Endothelial cell of umbilical vein (primary cell): ENCODE results near the gene TYROBP. TPM values are rescaled to one million over a fixed set of nuclear protein-coding genes. Genes with fewer than 3 reads are reported as not detected.

Experiments
- BruUV-seq: library from RNA; stranded (reverse); fragments of 400-500 nt; replicated peaks from 2 replicates; lab custom pipeline; 2021; lab: Mats Ljungman, UMichigan
- CTCF ChIA-PET: fragments of 300-600, 350-600 bp; sonication (Branson Sonifier 250); formaldehyde crosslinking; loops from one replicate; lab custom pipeline; 2021; ENCODE audit warnings: antibody characterized with exemption, inconsistent platforms; lab: Charles Lee
- POLR2A ChIA-PET: fragments of 300-600, 350-600 bp; sonication (Branson Sonifier 250); formaldehyde crosslinking; loops from one replicate; lab custom pipeline; 2021; ENCODE audit warnings: antibody characterized with exemption, inconsistent platforms; lab: Charles Lee
- DNase-seq: peaks from one replicate; pipeline ENCODE4 v3.0.0-alpha.2; 2011; ENCODE audit warnings: low read depth, low spot score
- FAIRE-seq: peaks from 2 replicates; lab custom pipeline; 2011; peaks lifted over from hg19 to GRCh38; lab: Jason Lieb, UNC
- H2AFZ ChIP-seq: 2 replicates; pipeline ENCODE4 v1.6.0; 2012; ENCODE audit warnings: low read depth, low read length, control low read depth, inconsistent platforms
- H3K27ac ChIP-seq: 2 replicates; pipeline ENCODE4 v1.5.1; 2011; ENCODE audit warnings: low read depth, mild to moderate bottlenecking, control low read depth, low read length, moderate library complexity; ENCODE audit not compliant: insufficient read depth
- H3K27me3 ChIP-seq, 2 experiments: 2 replicates each; pipeline versions ENCODE4 v1.6.0 to v1.6.1; 2011; ENCODE audit warnings: low read length in 2 of 2, mixed read lengths in 1 of 2; ENCODE audit not compliant: control insufficient read depth in 2 of 2, insufficient read depth in 2 of 2
- H3K36me3 ChIP-seq, 2 experiments: 2 replicates in 1 of 2; 3 replicates in 1 of 2; pipeline ENCODE4 v1.5.1; 2011; ENCODE audit warnings: low read length in 2 of 2, mild to moderate bottlenecking in 1 of 2, moderate library complexity in 1 of 2; ENCODE audit not compliant: control insufficient read depth in 2 of 2, insufficient read depth in 2 of 2; ENCODE audit errors: extremely low read depth in 1 of 2
- H3K4me1 ChIP-seq: 3 replicates; pipeline ENCODE4 v1.5.1; 2011; ENCODE audit warnings: mild to moderate bottlenecking, low read length; ENCODE audit not compliant: control insufficient read depth, insufficient read depth; ENCODE audit errors: extremely low read depth
- H3K4me2 ChIP-seq: 2 replicates; pipeline ENCODE4 v1.6.1; 2011; ENCODE audit warnings: low read length, control low read depth, mixed read lengths; ENCODE audit not compliant: insufficient read depth
- H3K4me3 ChIP-seq, 3 experiments: fragments of 200-600 bp in 1 of 3; sonication (generic), shearing (Covaris generic) in 1 of 3; replicated peaks in 1 of 3; 2 replicates each; pipeline ENCODE4 v1.5.1; 2011 to 2016; ENCODE audit warnings: control low read depth in 3 of 3, low read length in 3 of 3, mild to moderate bottlenecking in 2 of 3, inconsistent platforms in 1 of 3, low read depth in 1 of 3, moderate library complexity in 1 of 3; ENCODE audit not compliant: insufficient read depth in 1 of 3
- H3K79me2 ChIP-seq: 2 replicates; pipeline ENCODE4 v1.6.0; 2012; ENCODE audit warnings: low read length, inconsistent platforms; ENCODE audit not compliant: control insufficient read depth, insufficient read depth
- H3K9ac ChIP-seq: replicated peaks from 2 replicates; pipeline ENCODE3; 2011; ENCODE audit warnings: low read length, control low read depth; ENCODE audit not compliant: insufficient read depth; ENCODE audit errors: extremely low read depth
- H3K9me1 ChIP-seq: replicated peaks from 3 replicates; pipeline ENCODE4 v1.6.0; 2011; ENCODE audit warnings: mild to moderate bottlenecking, low read length; ENCODE audit not compliant: control insufficient read depth, insufficient read depth; ENCODE audit errors: extremely low read depth
- H3K9me3 ChIP-seq: replicated peaks from 2 replicates; pipeline ENCODE4 v1.5.1; 2012; ENCODE audit warnings: low read length, inconsistent platforms; ENCODE audit not compliant: control insufficient read depth, insufficient read depth
- H4K20me1 ChIP-seq: replicated peaks from 2 replicates; pipeline ENCODE3; 2011; ENCODE audit warnings: mild to moderate bottlenecking, low read length; ENCODE audit not compliant: control insufficient read depth, insufficient read depth; ENCODE audit errors: extremely low read depth
- EZH2 ChIP-seq: IDR thresholded peaks from 2 replicates; pipeline ENCODE4 v1.6.1; 2012; ENCODE audit warnings: borderline replicate concordance, low read depth, mild to moderate bottlenecking, moderate library complexity, low read length, inconsistent platforms; ENCODE audit not compliant: severe bottlenecking
- FOS ChIP-seq: IDR thresholded peaks from 2 replicates; pipeline ENCODE4 v1.6.1; 2011; ENCODE audit warnings: mild to moderate bottlenecking, low read length, moderate library complexity, borderline replicate concordance; ENCODE audit not compliant: insufficient read depth
- GATA2 ChIP-seq: IDR thresholded peaks from 2 replicates; pipeline ENCODE4 v1.7.0; 2011; ENCODE audit warnings: low read depth, mild to moderate bottlenecking, moderate library complexity, mixed read lengths, low read length; ENCODE audit not compliant: insufficient read length, insufficient read depth
- JUN ChIP-seq: IDR thresholded peaks from 2 replicates; pipeline ENCODE4 v1.6.1; 2011; ENCODE audit warnings: borderline replicate concordance, low read depth; ENCODE audit not compliant: insufficient read length, insufficient read depth
- MYC ChIP-seq: IDR thresholded peaks from one replicate; pipeline ENCODE4 v1.6.1; 2011; ENCODE audit warnings: mild to moderate bottlenecking, low read depth, low read length
- POLR2A ChIP-seq: IDR thresholded peaks from 2 replicates; pipeline ENCODE4 v1.6.1; 2012; ENCODE audit warnings: low read depth, mild to moderate bottlenecking, control low read depth, low read length
- POLR2AphosphoS5 ChIP-seq: IDR thresholded peaks from 2 replicates; pipeline ENCODE4 v1.6.1; 2012; ENCODE audit warnings: low read depth, mild to moderate bottlenecking, control low read depth, low read length, moderate library complexity; ENCODE audit not compliant: insufficient read depth
- dilution Hi-C: fragments of 300-500 bp; cut with MboI; formaldehyde crosslinking; loops from one replicate; pipeline ENCODE4 v1.15.0; 2019; ENCODE audit warnings: low sequenced_read_pairs; ENCODE audit not compliant: extremely low pct_ligation_motif_present
- intact Hi-C: fragments of 100-400 bp; cut with micrococcal nuclease; formaldehyde crosslinking; loops from one replicate; pipeline ENCODE4 v1.10.0; 2022
- polyA plus RNA-seq, 4 experiments: library from polyadenylated mRNA; depleted of rRNA in 3 of 4; stranded (reverse) in 3 of 4; unstranded in 1 of 4; fragments of >200 nt; gene quantifications; 2 replicates each; pipeline versions ENCODE4 v1.2.1 to v1.2.3, GENCODE V29; 2011 to 2012; ENCODE audit warnings: missing spikeins in 1 of 4
- total RNA-seq: library from RNA; stranded (reverse); gene quantifications from 2 replicates; pipeline ENCODE4 v1.2.3, GENCODE V29; 2021
- TF ChIP-seq, protein P1 (sequence below): IDR thresholded peaks from 2 replicates; pipeline ENCODE4 v1.6.1; 2011; ENCODE audit not compliant: insufficient read depth, insufficient read length
- TF ChIP-seq, protein P2 (sequence below), 2 donors: IDR thresholded peaks; 1 replicate in 1 of 2; 2 replicates in 1 of 2; pipeline ENCODE4 v1.5.1; 2011; ENCODE audit warnings: low read length in 2 of 2, mild to moderate bottlenecking in 2 of 2, moderate library complexity in 2 of 2, control low read depth in 1 of 2, inconsistent platforms in 1 of 2, low read depth in 1 of 2; ENCODE audit not compliant: insufficient read depth in 1 of 2; ENCODE audit errors: extremely low read depth in 1 of 2

The TYROBP gene
- total and polyA plus RNA-seq, 2 donors (not counting 3 experiments of a cell fraction or from before 2014, with no cell fraction given) = not detected

DNA sequence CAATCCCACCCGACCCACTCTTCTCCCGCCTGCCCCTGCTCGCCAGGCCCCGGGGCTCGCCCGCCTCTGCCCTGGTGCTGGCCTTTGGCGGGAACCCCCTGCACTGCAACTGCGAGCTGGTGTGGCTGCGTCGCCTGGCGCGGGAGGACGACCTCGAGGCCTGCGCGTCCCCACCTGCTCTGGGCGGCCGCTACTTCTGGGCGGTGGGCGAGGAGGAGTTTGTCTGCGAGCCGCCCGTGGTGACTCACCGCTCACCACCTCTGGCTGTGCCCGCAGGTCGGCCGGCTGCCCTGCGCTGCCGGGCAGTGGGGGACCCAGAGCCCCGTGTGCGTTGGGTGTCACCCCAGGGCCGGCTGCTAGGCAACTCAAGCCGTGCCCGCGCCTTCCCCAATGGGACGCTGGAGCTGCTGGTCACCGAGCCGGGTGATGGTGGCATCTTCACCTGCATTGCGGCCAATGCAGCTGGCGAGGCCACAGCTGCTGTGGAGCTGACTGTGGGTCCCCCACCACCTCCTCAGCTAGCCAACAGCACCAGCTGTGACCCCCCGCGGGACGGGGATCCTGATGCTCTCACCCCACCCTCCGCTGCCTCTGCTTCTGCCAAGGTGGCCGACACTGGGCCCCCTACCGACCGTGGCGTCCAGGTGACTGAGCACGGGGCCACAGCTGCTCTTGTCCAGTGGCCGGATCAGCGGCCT lies 32.1 kb upstream of the TYROBP start:
- Histone ChIP-seq H3K79me2 (no peaks in the 10 kb centered on the region), H3K4me2 (no peak overlapping the region), H3K27me3 (no peaks in the 10 kb centered on the region), H3K9me1 (no peaks in the 10 kb centered on the region), H3K9me3 (no peaks in the 10 kb centered on the region), H3K36me3 (no peaks in the 10 kb centered on the region), H3K4me1 (peaks cover 22% of the 10 kb centered on the region), H3K9ac (no peak overlapping the region), H4K20me1 (peaks cover 4% of the 10 kb centered on the region), H3K27ac (no peak overlapping the region), H3K4me3 (no peak overlapping the region), H2AFZ (no peak overlapping the region)
- dilution Hi-C loops (no loop called here), intact Hi-C loops (no loop called here)
- FAIRE-seq (no peak), DNase-seq (no peak)
- no TSS peak for BruUV-seq
- ChIA-PET CTCF (no interaction called here), POLR2A (no interaction called here)
- TF ChIP-seq, protein P1, sequence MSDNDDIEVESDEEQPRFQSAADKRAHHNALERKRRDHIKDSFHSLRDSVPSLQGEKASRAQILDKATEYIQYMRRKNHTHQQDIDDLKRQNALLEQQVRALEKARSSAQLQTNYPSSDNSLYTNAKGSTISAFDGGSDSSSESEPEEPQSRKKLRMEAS = no peak
- TF ChIP-seq, protein P2, sequence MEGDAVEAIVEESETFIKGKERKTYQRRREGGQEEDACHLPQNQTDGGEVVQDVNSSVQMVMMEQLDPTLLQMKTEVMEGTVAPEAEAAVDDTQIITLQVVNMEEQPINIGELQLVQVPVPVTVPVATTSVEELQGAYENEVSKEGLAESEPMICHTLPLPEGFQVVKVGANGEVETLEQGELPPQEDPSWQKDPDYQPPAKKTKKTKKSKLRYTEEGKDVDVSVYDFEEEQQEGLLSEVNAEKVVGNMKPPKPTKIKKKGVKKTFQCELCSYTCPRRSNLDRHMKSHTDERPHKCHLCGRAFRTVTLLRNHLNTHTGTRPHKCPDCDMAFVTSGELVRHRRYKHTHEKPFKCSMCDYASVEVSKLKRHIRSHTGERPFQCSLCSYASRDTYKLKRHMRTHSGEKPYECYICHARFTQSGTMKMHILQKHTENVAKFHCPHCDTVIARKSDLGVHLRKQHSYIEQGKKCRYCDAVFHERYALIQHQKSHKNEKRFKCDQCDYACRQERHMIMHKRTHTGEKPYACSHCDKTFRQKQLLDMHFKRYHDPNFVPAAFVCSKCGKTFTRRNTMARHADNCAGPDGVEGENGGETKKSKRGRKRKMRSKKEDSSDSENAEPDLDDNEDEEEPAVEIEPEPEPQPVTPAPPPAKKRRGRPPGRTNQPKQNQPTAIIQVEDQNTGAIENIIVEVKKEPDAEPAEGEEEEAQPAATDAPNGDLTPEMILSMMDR (IDR thresholded peaks at IDR 0.05; ENCODE audit: extremely low read depth in 1 of 2, insufficient read depth in 1 of 2, low read depth in 1 of 2, low read length in 2 of 2) = no peak
- no peak for TF ChIP-seq POLR2A
- no peak for TF ChIP-seq EZH2
- no peak for TF ChIP-seq MYC
- no peak for TF ChIP-seq JUN
- no peak for TF ChIP-seq FOS
- no peak for TF ChIP-seq POLR2AphosphoS5
- no peak for TF ChIP-seq GATA2
